Glomerular endothelial cell (primary cell): Measurements from ENCODE around the gene STON2. TPM values are rescaled to one million over a fixed set of nuclear protein-coding genes. Genes with fewer than 3 reads are reported as not detected.
"Not testable (repeated sequence)": the region's sequence is repeated elsewhere in the genome, so short reads cannot be mapped to it uniquely, and the experiment has no call there.

ENCODE experiments used
- DNase-seq: peaks from one replicate; pipeline ENCODE4 v3.0.0-alpha.2; 2011; ENCODE audit warnings: low read depth, low spot score; ENCODE audit errors: extremely low read depth
- total RNA-seq: library from RNA; depleted of rRNA; stranded (reverse); fragments of >200 nt; gene quantifications from 2 replicates; pipeline ENCODE4 v1.2.3, GENCODE V29; 2015

The STON2 gene
- total RNA-seq, 1 donor from 2014 or later, result 6.4 TPM

GRCh38 chr14:81273521-81273920 lies 126.6 kb downstream of the STON2 start:
- DNase-seq, result no peak

- DNase-seq, result no peak
Measured at GRCh38 chr14:81272317-81272716, 127.8 kb downstream of the STON2 start.

GRCh38 chr14:81269979-81270375 lies 130.1 kb downstream of the STON2 start:
- no peak for DNase-seq

GRCh38 chr14:81269100-81269978 lies 130.8 kb downstream of the STON2 start:
- peak; percentile 33 for DNase-seq

GRCh38 chr14:81268016-81268416 lies 132.1 kb downstream of the STON2 start:
- no peak for DNase-seq

- no peak for DNase-seq
Measured at GRCh38 chr14:81265636-81266169, 134.4 kb downstream of the STON2 start.

GRCh38 chr14:81264671-81265070 lies 135.5 kb downstream of the STON2 start:
- no peak for DNase-seq

GRCh38 chr14:81263777-81264410 lies 136.2 kb downstream of the STON2 start:
- DNase-seq, result no peak

- no peak for DNase-seq
Measured at GRCh38 chr14:81261176-81261575, 138.9 kb downstream of the STON2 start.

GRCh38 chr14:81260732-81261131 lies 139.4 kb downstream of the STON2 start:
- no peak for DNase-seq

GRCh38 chr14:81256289-81256960 lies 143.7 kb downstream of the STON2 start:
- no peak for DNase-seq

- no peak for DNase-seq
Measured at GRCh38 chr14:81252278-81252677, 147.8 kb downstream of the STON2 start.

GRCh38 chr14:81247271-81247766 lies 152.8 kb downstream of the STON2 start:
- DNase-seq, result no peak

GRCh38 chr14:81246461-81247270 lies 153.5 kb downstream of the STON2 start:
- no peak for DNase-seq

- DNase-seq, result no peak
Measured at GRCh38 chr14:81245771-81246170, 154.4 kb downstream of the STON2 start.

GRCh38 chr14:81244431-81244830 lies 155.7 kb downstream of the STON2 start:
- DNase-seq, result not testable (repeated sequence)

GRCh38 chr14:81243499-81243898 lies 156.6 kb downstream of the STON2 start:
- DNase-seq, result no peak

- DNase-seq, result not testable (repeated sequence)
Measured at GRCh38 chr14:81236849-81237248, 163.3 kb downstream of the STON2 start.

GRCh38 chr14:81236138-81236537 lies 164.0 kb downstream of the STON2 start:
- no peak for DNase-seq

- DNase-seq, result no peak
Measured at GRCh38 chr14:81235096-81235495, 165.0 kb downstream of the STON2 start.
